ENCODE results near the gene MYCBP2. TPM values are rescaled to one million over a fixed set of nuclear protein-coding genes. Genes with fewer than 3 reads are reported as not detected.
A peak's percentile ranks its signal among the peaks of the same experiment; 100 is the strongest.

MYCBP2 gene
- total RNA-seq, 1 donor from 2014 or later, result 233 TPM

GRCh38 chr13:77335543-77335942 lies 8.6 kb upstream of the MYCBP2 start:
- H3K36me3 Mint-ChIP-seq (ENCODE audit: unreplicated experiment), result peaks cover 4% of the 10 kb centered on the region

GRCh38 chr13:77333594-77333993 lies 6.7 kb upstream of the MYCBP2 start:
- H3K36me3 Mint-ChIP-seq (ENCODE audit: unreplicated experiment), result no peaks in the 10 kb centered on the region
- no peak for TF ChIP-seq CTCF (IDR thresholded peaks at IDR 0.05; ENCODE audit: partially characterized antibody, unreplicated experiment)
- H3K4me1 Mint-ChIP-seq (ENCODE audit: low read depth, unreplicated experiment), result peaks cover 20% of the 10 kb centered on the region
- H3K27ac Mint-ChIP-seq (ENCODE audit: unreplicated experiment), result no peak overlapping the region
- H3K4me3 Mint-ChIP-seq (ENCODE audit: unreplicated experiment), result no peak overlapping the region
- H3K9me3 Mint-ChIP-seq (ENCODE audit: unreplicated experiment), result peaks cover 6% of the 10 kb centered on the region
- DNase-seq, result no peak
- H3K27me3 Mint-ChIP-seq (ENCODE audit: unreplicated experiment), result peaks cover 4% of the 10 kb centered on the region

More at GRCh38 chr13:77335543-77335942, 8.6 kb upstream of the MYCBP2 start:
- Mint-ChIP-seq H3K27ac (ENCODE audit: unreplicated experiment) (no peak overlapping the region), H3K9me3 (ENCODE audit: unreplicated experiment) (peaks cover 15% of the 10 kb centered on the region), H3K4me1 (ENCODE audit: low read depth, unreplicated experiment) (peaks cover 33% of the 10 kb centered on the region), H3K27me3 (ENCODE audit: unreplicated experiment) (peaks cover 10% of the 10 kb centered on the region), H3K4me3 (ENCODE audit: unreplicated experiment) (no peak overlapping the region)
- no peak for DNase-seq
- no peak for TF ChIP-seq CTCF (IDR thresholded peaks at IDR 0.05; ENCODE audit: partially characterized antibody, unreplicated experiment)

GRCh38 chr13:77331421-77331820 lies 4.5 kb upstream of the MYCBP2 start:
- no peak for DNase-seq
- TF ChIP-seq CTCF (IDR thresholded peaks at IDR 0.05; ENCODE audit: partially characterized antibody, unreplicated experiment), result no peak
- Mint-ChIP-seq H3K9me3 (ENCODE audit: unreplicated experiment) (peaks cover 6% of the 10 kb centered on the region), H3K36me3 (ENCODE audit: unreplicated experiment) (no peaks in the 10 kb centered on the region), H3K4me1 (ENCODE audit: low read depth, unreplicated experiment) (peaks cover 26% of the 10 kb centered on the region), H3K27me3 (ENCODE audit: unreplicated experiment) (peaks cover 7% of the 10 kb centered on the region), H3K4me3 (ENCODE audit: unreplicated experiment) (no peak overlapping the region), H3K27ac (ENCODE audit: unreplicated experiment) (no peak overlapping the region)

- Mint-ChIP-seq H3K9me3 (ENCODE audit: unreplicated experiment) (peaks cover 16% of the 10 kb centered on the region), H3K36me3 (ENCODE audit: unreplicated experiment) (no peaks in the 10 kb centered on the region)
Observed at GRCh38 chr13:77329911-77330584, 3.2 kb upstream of the MYCBP2 start.

More at GRCh38 chr13:77329911-77330584, 3.2 kb upstream of the MYCBP2 start:
- Mint-ChIP-seq H3K27me3 (ENCODE audit: unreplicated experiment) (peaks cover 10% of the 10 kb centered on the region), H3K4me1 (ENCODE audit: low read depth, unreplicated experiment) (peaks cover 26% of the 10 kb centered on the region), H3K27ac (ENCODE audit: unreplicated experiment) (peak overlapping the region; percentile 96), H3K4me3 (ENCODE audit: unreplicated experiment) (peak overlapping the region; percentile 90)
- no peak for TF ChIP-seq CTCF (IDR thresholded peaks at IDR 0.05; ENCODE audit: partially characterized antibody, unreplicated experiment)
- no peak for DNase-seq
